SK-N-SH (cell line): ENCODE results near the gene ALPG. TPM values are rescaled to one million over a fixed set of nuclear protein-coding genes. Genes with fewer than 3 reads are reported as not detected.

ENCODE experiments used
- CTCF ChIA-PET: fragments of 300-600, 350-600 bp; formaldehyde crosslinking; extraction: SDS; loops from one replicate; lab custom pipeline; 2021; lab: Yijun Ruan, JAX
- POLR2A ChIA-PET: fragments of 350-600 bp; sonication (Branson Sonifier 250); formaldehyde crosslinking; extraction: SDS; loops from one replicate; lab custom pipeline; 2020; ENCODE audit warnings: antibody characterized with exemption, inconsistent platforms; lab: Yijun Ruan, JAX
- DNase-seq: peaks from one replicate; pipeline ENCODE4 v3.0.0; 2012
- H2AFZ ChIP-seq: fragments of 200-600 bp; sonication (generic); 2 replicates; pipeline ENCODE4 v1.8.1; 2016; ENCODE audit warnings: antibody characterized with exemption, mild to moderate bottlenecking, low read depth
- H3F3A ChIP-seq: fragments of 200-600 bp; sonication (generic); replicated peaks from 2 replicates; pipeline ENCODE3; 2016; ENCODE audit warnings: antibody characterized with exemption, mild to moderate bottlenecking; ENCODE audit not compliant: insufficient read depth
- H3K27ac ChIP-seq, 2 experiments: fragments of 200-500 bp in 1 of 2; fragments of 200-600 bp in 1 of 2; sonication (Bioruptor generic) in 1 of 2; sonication (generic), shearing (Covaris generic) in 1 of 2; 2 replicates each; pipeline versions ENCODE4 v1.5.1 to v1.6.1; 2014 to 2016; ENCODE audit warnings: low read depth in 2 of 2, inconsistent platforms in 1 of 2, low read length in 1 of 2, mild to moderate bottlenecking in 1 of 2, mixed read lengths in 1 of 2
- H3K27me3 ChIP-seq: fragments of 200-600 bp; sonication (generic), shearing (Covaris generic); 2 replicates; pipeline ENCODE4 v1.6.1; 2016; ENCODE audit warnings: mixed run types; ENCODE audit not compliant: insufficient read depth
- H3K36me3 ChIP-seq, 2 experiments: fragments of 200-500 bp in 1 of 2; fragments of 200-600 bp in 1 of 2; sonication (Bioruptor generic) in 1 of 2; sonication (generic) in 1 of 2; replicated peaks in 1 of 2; 2 replicates each; pipeline versions ENCODE3 to v1.5.1; 2014 to 2016; ENCODE audit warnings: low read length in 1 of 2, mild to moderate bottlenecking in 1 of 2; ENCODE audit not compliant: insufficient read depth in 2 of 2, control insufficient read depth in 1 of 2
- H3K4me1 ChIP-seq, 2 experiments: fragments of 200-500 bp in 1 of 2; fragments of 200-600 bp in 1 of 2; sonication (Bioruptor generic) in 1 of 2; sonication (generic), shearing (Covaris generic) in 1 of 2; 2 replicates each; pipeline versions ENCODE4 v1.5.1 to v1.6.1; 2014 to 2016; ENCODE audit warnings: low read depth in 1 of 2, low read length in 1 of 2, mixed run types in 1 of 2; ENCODE audit not compliant: insufficient read depth in 2 of 2, control insufficient read depth in 1 of 2
- H3K4me2 ChIP-seq: fragments of 200-600 bp; sonication (generic), shearing (Covaris generic); 2 replicates; pipeline ENCODE4 v1.6.1; 2017; ENCODE audit warnings: mixed run types
- H3K4me3 ChIP-seq, 2 experiments: fragments of 200-500 bp in 1 of 2; fragments of 200-600 bp in 1 of 2; sonication (Bioruptor generic) in 1 of 2; sonication (generic), shearing (Covaris generic) in 1 of 2; 2 replicates each; pipeline versions ENCODE4 v1.5.1 to v1.8.1; 2014 to 2016; ENCODE audit warnings: low read depth in 2 of 2, inconsistent platforms in 1 of 2, low read length in 1 of 2, mild to moderate bottlenecking in 1 of 2, mixed read lengths in 1 of 2, moderate library complexity in 1 of 2
- H3K79me2 ChIP-seq: fragments of 200-600 bp; sonication (generic); 2 replicates; pipeline ENCODE4 v1.8.1; 2017; ENCODE audit warnings: mild to moderate bottlenecking; ENCODE audit not compliant: insufficient read depth
- H3K9ac ChIP-seq: fragments of 200-600 bp; sonication (generic); 2 replicates; pipeline ENCODE4 v1.6.1; 2017; ENCODE audit warnings: mixed run types
- H3K9me2 ChIP-seq: fragments of 200-600 bp; sonication (generic); 2 replicates; pipeline ENCODE4 v1.6.1; 2017; ENCODE audit warnings: mixed run types
- H3K9me3 ChIP-seq: fragments of 200-600 bp; sonication (generic); 2 replicates; pipeline ENCODE4 v1.6.1; 2017; ENCODE audit warnings: mixed run types, mild to moderate bottlenecking, moderate library complexity
- H4K20me1 ChIP-seq: fragments of 200-600 bp; sonication (generic); 2 replicates; pipeline ENCODE4 v1.6.1; 2017; ENCODE audit warnings: mild to moderate bottlenecking, mixed run types; ENCODE audit not compliant: insufficient read depth
- FOSL2 ChIP-seq: IDR thresholded peaks from 2 replicates; pipeline ENCODE4 v1.4.0; 2012; ENCODE audit warnings: low read depth, mild to moderate bottlenecking, moderate library complexity, borderline replicate concordance
- FOXJ3 ChIP-seq: sonication (generic); formaldehyde crosslinking; IDR thresholded peaks from 2 replicates; pipeline ENCODE4 v1.5.1; 2020; ENCODE audit warnings: mild to moderate bottlenecking, missing genetic modification reagents
- GATA2 ChIP-seq: sonication (generic); formaldehyde crosslinking; IDR thresholded peaks from 2 replicates; pipeline ENCODE4 v1.5.0; 2020; ENCODE audit warnings: mild to moderate bottlenecking, missing genetic modification reagents
- NRF1 ChIP-seq: IDR thresholded peaks from 2 replicates; pipeline ENCODE4 v1.6.1; 2012; ENCODE audit warnings: low read depth, mild to moderate bottlenecking, low read length
- RCOR1 ChIP-seq: fragments of 150-350 bp; IDR thresholded peaks from 2 replicates; pipeline ENCODE4 v1.6.1; 2017; ENCODE audit warnings: antibody characterized with exemption, low read length
- TCF12 ChIP-seq: IDR thresholded peaks from 2 replicates; pipeline ENCODE4 v1.4.0; 2012
- WGBS: methylation state at CpG from one replicate; pipeline ENCODE4 v1.1.6; 2017; ENCODE audit warnings: low lambda C conversion rate; 5-methylcytosine and 5-hydroxymethylcytosine counted together
- polyA plus RNA-seq, 3 experiments: library from polyadenylated mRNA; depleted of rRNA; stranded (reverse); fragments of >200 nt; gene quantifications; 2 replicates each; pipeline ENCODE4 v1.2.3, GENCODE V29; 2012
- TF ChIP-seq, protein P1 (sequence below): IDR thresholded peaks from 2 replicates; pipeline ENCODE4 v1.4.0; 2012; ENCODE audit warnings: low read depth, borderline replicate concordance
- TF ChIP-seq, protein P2 (sequence below): IDR thresholded peaks from 2 replicates; pipeline ENCODE4 v1.4.0; 2012; ENCODE audit warnings: low read depth
- TF ChIP-seq, protein P3 (sequence below): IDR thresholded peaks from 2 replicates; pipeline ENCODE4 v1.6.1; 2012; ENCODE audit warnings: mild to moderate bottlenecking, low read depth, low read length, moderate library complexity
- TF ChIP-seq, protein P4 (sequence below): IDR thresholded peaks from 2 replicates; pipeline ENCODE4 v1.4.0; 2012; ENCODE audit warnings: low read depth, borderline replicate concordance
- TF ChIP-seq, protein P5 (sequence below): fragments of 150-350 bp; IDR thresholded peaks from 2 replicates; pipeline ENCODE4 v1.6.1; 2017; ENCODE audit warnings: antibody characterized with exemption, low read length, low read depth, borderline replicate concordance
- TF ChIP-seq, protein P6 (sequence below): IDR thresholded peaks from 2 replicates; pipeline ENCODE4; 2012

Gene ALPG
- polyA plus RNA-seq, 1 of the 3 experiments (the other 2 are of a cell fraction): not detected

DNA sequence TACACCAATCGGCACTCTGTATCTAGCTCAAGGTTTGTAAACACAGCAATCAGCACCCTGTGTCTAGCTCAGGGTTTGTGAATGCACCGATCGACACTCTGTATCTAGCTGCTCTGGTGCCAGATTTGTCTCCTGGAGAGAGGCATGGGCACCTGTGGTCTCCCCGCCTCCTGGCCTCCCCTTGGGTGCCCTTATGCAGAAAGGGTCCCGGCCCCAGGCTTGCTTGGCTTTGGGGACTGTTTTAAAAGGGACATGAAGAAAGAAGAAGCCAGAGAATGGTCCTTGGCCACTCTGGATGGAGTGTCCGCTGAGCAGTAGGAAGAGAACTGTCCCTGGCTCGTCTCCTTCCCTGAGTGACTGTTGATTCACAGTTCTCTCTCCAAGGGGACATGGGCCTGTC is 39.6 kb upstream of the ALPG start:
- Histone ChIP-seq H3K4me3 (no peak overlapping the region), H3K36me3 (no peaks in the 10 kb centered on the region), H3K27ac (no peak overlapping the region), H3K9me2 (no peaks in the 10 kb centered on the region), H4K20me1 (no peaks in the 10 kb centered on the region), H3K4me1 (no peaks in the 10 kb centered on the region; a peak in 1 of 4 replicates), H3K27me3 (no peaks in the 10 kb centered on the region), H3K9me3 (no peaks in the 10 kb centered on the region), H3F3A (no peaks in the 10 kb centered on the region), H3K4me2 (no peak overlapping the region), H3K9ac (no peak overlapping the region), H3K79me2 (no peaks in the 10 kb centered on the region), H2AFZ (no peak overlapping the region)
- 55% methylated on average over 7 of the region's 7 CpGs for WGBS
- DNase-seq: no peak
- ChIA-PET CTCF (interaction anchor here (1.1 to 2.2 kb wide), 4 partner anchors 70 to 467 kb away, joined by 3 to 9 read pairs (median 6); partner anchors contain the start of gene PRSS56), POLR2A (no interaction called here)
- TF ChIP-seq, protein P1, sequence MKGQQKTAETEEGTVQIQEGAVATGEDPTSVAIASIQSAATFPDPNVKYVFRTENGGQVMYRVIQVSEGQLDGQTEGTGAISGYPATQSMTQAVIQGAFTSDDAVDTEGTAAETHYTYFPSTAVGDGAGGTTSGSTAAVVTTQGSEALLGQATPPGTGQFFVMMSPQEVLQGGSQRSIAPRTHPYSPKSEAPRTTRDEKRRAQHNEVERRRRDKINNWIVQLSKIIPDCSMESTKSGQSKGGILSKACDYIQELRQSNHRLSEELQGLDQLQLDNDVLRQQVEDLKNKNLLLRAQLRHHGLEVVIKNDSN: no peak
- TF ChIP-seq FOXJ3: no peak
- TF ChIP-seq GATA2 (CRISPR knock-in tag): no peak
- TF ChIP-seq, protein P2, sequence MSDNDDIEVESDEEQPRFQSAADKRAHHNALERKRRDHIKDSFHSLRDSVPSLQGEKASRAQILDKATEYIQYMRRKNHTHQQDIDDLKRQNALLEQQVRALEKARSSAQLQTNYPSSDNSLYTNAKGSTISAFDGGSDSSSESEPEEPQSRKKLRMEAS: no peak
- TF ChIP-seq, protein P3, sequence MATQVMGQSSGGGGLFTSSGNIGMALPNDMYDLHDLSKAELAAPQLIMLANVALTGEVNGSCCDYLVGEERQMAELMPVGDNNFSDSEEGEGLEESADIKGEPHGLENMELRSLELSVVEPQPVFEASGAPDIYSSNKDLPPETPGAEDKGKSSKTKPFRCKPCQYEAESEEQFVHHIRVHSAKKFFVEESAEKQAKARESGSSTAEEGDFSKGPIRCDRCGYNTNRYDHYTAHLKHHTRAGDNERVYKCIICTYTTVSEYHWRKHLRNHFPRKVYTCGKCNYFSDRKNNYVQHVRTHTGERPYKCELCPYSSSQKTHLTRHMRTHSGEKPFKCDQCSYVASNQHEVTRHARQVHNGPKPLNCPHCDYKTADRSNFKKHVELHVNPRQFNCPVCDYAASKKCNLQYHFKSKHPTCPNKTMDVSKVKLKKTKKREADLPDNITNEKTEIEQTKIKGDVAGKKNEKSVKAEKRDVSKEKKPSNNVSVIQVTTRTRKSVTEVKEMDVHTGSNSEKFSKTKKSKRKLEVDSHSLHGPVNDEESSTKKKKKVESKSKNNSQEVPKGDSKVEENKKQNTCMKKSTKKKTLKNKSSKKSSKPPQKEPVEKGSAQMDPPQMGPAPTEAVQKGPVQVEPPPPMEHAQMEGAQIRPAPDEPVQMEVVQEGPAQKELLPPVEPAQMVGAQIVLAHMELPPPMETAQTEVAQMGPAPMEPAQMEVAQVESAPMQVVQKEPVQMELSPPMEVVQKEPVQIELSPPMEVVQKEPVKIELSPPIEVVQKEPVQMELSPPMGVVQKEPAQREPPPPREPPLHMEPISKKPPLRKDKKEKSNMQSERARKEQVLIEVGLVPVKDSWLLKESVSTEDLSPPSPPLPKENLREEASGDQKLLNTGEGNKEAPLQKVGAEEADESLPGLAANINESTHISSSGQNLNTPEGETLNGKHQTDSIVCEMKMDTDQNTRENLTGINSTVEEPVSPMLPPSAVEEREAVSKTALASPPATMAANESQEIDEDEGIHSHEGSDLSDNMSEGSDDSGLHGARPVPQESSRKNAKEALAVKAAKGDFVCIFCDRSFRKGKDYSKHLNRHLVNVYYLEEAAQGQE: no peak
- no peak for TF ChIP-seq NRF1
- TF ChIP-seq FOSL2: no peak
- TF ChIP-seq, protein P4, sequence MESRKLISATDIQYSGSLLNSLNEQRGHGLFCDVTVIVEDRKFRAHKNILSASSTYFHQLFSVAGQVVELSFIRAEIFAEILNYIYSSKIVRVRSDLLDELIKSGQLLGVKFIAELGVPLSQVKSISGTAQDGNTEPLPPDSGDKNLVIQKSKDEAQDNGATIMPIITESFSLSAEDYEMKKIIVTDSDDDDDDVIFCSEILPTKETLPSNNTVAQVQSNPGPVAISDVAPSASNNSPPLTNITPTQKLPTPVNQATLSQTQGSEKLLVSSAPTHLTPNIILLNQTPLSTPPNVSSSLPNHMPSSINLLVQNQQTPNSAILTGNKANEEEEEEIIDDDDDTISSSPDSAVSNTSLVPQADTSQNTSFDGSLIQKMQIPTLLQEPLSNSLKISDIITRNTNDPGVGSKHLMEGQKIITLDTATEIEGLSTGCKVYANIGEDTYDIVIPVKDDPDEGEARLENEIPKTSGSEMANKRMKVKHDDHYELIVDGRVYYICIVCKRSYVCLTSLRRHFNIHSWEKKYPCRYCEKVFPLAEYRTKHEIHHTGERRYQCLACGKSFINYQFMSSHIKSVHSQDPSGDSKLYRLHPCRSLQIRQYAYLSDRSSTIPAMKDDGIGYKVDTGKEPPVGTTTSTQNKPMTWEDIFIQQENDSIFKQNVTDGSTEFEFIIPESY: no peak
- TF ChIP-seq RCOR1: no peak
- TF ChIP-seq TCF12: no peak
- TF ChIP-seq, protein P5, sequence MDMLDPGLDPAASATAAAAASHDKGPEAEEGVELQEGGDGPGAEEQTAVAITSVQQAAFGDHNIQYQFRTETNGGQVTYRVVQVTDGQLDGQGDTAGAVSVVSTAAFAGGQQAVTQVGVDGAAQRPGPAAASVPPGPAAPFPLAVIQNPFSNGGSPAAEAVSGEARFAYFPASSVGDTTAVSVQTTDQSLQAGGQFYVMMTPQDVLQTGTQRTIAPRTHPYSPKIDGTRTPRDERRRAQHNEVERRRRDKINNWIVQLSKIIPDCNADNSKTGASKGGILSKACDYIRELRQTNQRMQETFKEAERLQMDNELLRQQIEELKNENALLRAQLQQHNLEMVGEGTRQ: no peak
- TF ChIP-seq, protein P6, sequence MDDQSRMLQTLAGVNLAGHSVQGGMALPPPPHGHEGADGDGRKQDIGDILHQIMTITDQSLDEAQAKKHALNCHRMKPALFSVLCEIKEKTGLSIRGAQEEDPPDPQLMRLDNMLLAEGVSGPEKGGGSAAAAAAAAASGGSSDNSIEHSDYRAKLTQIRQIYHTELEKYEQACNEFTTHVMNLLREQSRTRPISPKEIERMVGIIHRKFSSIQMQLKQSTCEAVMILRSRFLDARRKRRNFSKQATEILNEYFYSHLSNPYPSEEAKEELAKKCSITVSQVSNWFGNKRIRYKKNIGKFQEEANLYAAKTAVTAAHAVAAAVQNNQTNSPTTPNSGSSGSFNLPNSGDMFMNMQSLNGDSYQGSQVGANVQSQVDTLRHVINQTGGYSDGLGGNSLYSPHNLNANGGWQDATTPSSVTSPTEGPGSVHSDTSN: no peak
